ENCODE data around the gene NDUFB6.
A peak's percentile ranks its signal among the peaks of the same experiment; 100 is the strongest.
"Not testable (repeated sequence)": the region's sequence is repeated elsewhere in the genome, so short reads cannot be mapped to it uniquely, and the experiment has no call there.

Gene NDUFB6

GRCh38 chr9:32554107-32554506 lies 18.9 kb downstream of the NDUFB6 start:
- no peaks in the 10 kb centered on the region for H3K27me3 ChIP-seq (ENCODE audit: insufficient read depth, low read length)
- no peaks in the 10 kb centered on the region for H3K9me3 ChIP-seq (ENCODE audit: low read length)
- H2AFZ ChIP-seq (ENCODE audit: low read depth, low read length), result no peak overlapping the region
- no peak overlapping the region for H3K4me3 ChIP-seq (ENCODE audit: low read length)
- peaks cover 12% of the 10 kb centered on the region for H3K4me1 ChIP-seq (ENCODE audit: insufficient read depth, low read length)
- H3K36me3 ChIP-seq (ENCODE audit: insufficient read depth, low read length), result peaks cover 10% of the 10 kb centered on the region

- H3K36me3 ChIP-seq (ENCODE audit: insufficient read depth, low read length), result peaks cover 19% of the 10 kb centered on the region
- H3K4me1 ChIP-seq (ENCODE audit: insufficient read depth, low read length), result peaks cover 12% of the 10 kb centered on the region
- peak within 1 kb of the TSS; percentile 96 for H2AFZ ChIP-seq (ENCODE audit: low read depth, low read length)
- peaks cover 3% of the 10 kb centered on the region for H3K9me3 ChIP-seq (ENCODE audit: low read length)
- no peaks in the 10 kb centered on the region for H3K27me3 ChIP-seq (ENCODE audit: insufficient read depth, low read length)
- peak within 1 kb of the TSS; percentile 98 for H3K4me3 ChIP-seq (ENCODE audit: low read length)
These were observed 20.6 kb downstream of the NDUFB6 start, which contains the start of the genes SMIM27 and TOPORS for GRCh38 chr9:32552172-32552872. TSS of gene SMIM27 (plus strand) at chr9:32552327. CDS start at chr9:32552435, 108 bp downstream. TSS of gene TOPORS (minus strand) at chr9:32552586. CDS start at chr9:32552436, 150 bp downstream.

- no peaks in the 10 kb centered on the region for H3K27me3 ChIP-seq (ENCODE audit: insufficient read depth, low read length)
- H3K4me3 ChIP-seq (ENCODE audit: low read length), result peak overlapping the region; percentile 98
- peak overlapping the region; percentile 96 for H2AFZ ChIP-seq (ENCODE audit: low read depth, low read length)
- H3K9me3 ChIP-seq (ENCODE audit: low read length), result peaks cover 3% of the 10 kb centered on the region
- H3K4me1 ChIP-seq (ENCODE audit: insufficient read depth, low read length), result peaks cover 12% of the 10 kb centered on the region
- H3K36me3 ChIP-seq (ENCODE audit: insufficient read depth, low read length), result peaks cover 20% of the 10 kb centered on the region
These were observed 21.5 kb downstream of the NDUFB6 start for GRCh38 chr9:32551276-32552051.

- Histone ChIP-seq H3K4me3 (ENCODE audit: low read length) (peak overlapping the region; percentile 98), H3K36me3 (ENCODE audit: insufficient read depth, low read length) (peaks cover 17% of the 10 kb centered on the region), H3K27me3 (ENCODE audit: insufficient read depth, low read length) (no peaks in the 10 kb centered on the region), H3K9me3 (ENCODE audit: low read length) (peaks cover 3% of the 10 kb centered on the region), H2AFZ (ENCODE audit: low read depth, low read length) (peak overlapping the region; percentile 96), H3K4me1 (ENCODE audit: insufficient read depth, low read length) (peaks cover 12% of the 10 kb centered on the region)
These were observed 22.2 kb downstream of the NDUFB6 start for GRCh38 chr9:32550562-32551275.

- H3K36me3 ChIP-seq (ENCODE audit: insufficient read depth, low read length), result peaks cover 12% of the 10 kb centered on the region
- no peak overlapping the region for H2AFZ ChIP-seq (ENCODE audit: low read depth, low read length)
- H3K4me1 ChIP-seq (ENCODE audit: insufficient read depth, low read length), result peaks cover 12% of the 10 kb centered on the region
- no peaks in the 10 kb centered on the region for H3K27me3 ChIP-seq (ENCODE audit: insufficient read depth, low read length)
- H3K9me3 ChIP-seq (ENCODE audit: low read length), result peaks cover 3% of the 10 kb centered on the region
- peak overlapping the region; percentile 98 for H3K4me3 ChIP-seq (ENCODE audit: low read length)
These were observed 22.8 kb downstream of the NDUFB6 start for GRCh38 chr9:32550150-32550561.

GRCh38 chr9:32548213-32548612 lies 24.7 kb downstream of the NDUFB6 start:
- H2AFZ ChIP-seq (ENCODE audit: low read depth, low read length); H3K4me3 ChIP-seq (ENCODE audit: low read length); H3K9me3 ChIP-seq (ENCODE audit: low read length); H3K4me1 ChIP-seq (ENCODE audit: insufficient read depth, low read length); H3K27me3 ChIP-seq (ENCODE audit: insufficient read depth, low read length): not testable (repeated sequence)
- H3K36me3 ChIP-seq (ENCODE audit: insufficient read depth, low read length), result peaks cover 25% of the 10 kb centered on the region

GRCh38 chr9:32545884-32546283 lies 27.1 kb downstream of the NDUFB6 start:
- Histone ChIP-seq H3K36me3 (ENCODE audit: insufficient read depth, low read length) (peaks cover 45% of the 10 kb centered on the region), H3K4me3 (ENCODE audit: low read length) (no peak overlapping the region), H3K4me1 (ENCODE audit: insufficient read depth, low read length) (peaks cover 6% of the 10 kb centered on the region), H2AFZ (ENCODE audit: low read depth, low read length) (no peak overlapping the region), H3K9me3 (ENCODE audit: low read length) (peaks cover 3% of the 10 kb centered on the region), H3K27me3 (ENCODE audit: insufficient read depth, low read length) (no peaks in the 10 kb centered on the region)

- Histone ChIP-seq H3K36me3 (ENCODE audit: insufficient read depth, low read length) (peaks cover 46% of the 10 kb centered on the region), H2AFZ (ENCODE audit: low read depth, low read length) (no peak overlapping the region), H3K27me3 (ENCODE audit: insufficient read depth, low read length) (no peaks in the 10 kb centered on the region), H3K4me1 (ENCODE audit: insufficient read depth, low read length) (no peaks in the 10 kb centered on the region), H3K4me3 (ENCODE audit: low read length) (no peak overlapping the region), H3K9me3 (ENCODE audit: low read length) (no peaks in the 10 kb centered on the region)
These were observed 29.9 kb downstream of the NDUFB6 start for GRCh38 chr9:32543047-32543446.

- no peaks in the 10 kb centered on the region for H3K36me3 ChIP-seq (ENCODE audit: insufficient read depth, low read length)
- no peaks in the 10 kb centered on the region for H3K9me3 ChIP-seq (ENCODE audit: low read length)
- no peak overlapping the region for H2AFZ ChIP-seq (ENCODE audit: low read depth, low read length)
- no peak overlapping the region for H3K4me3 ChIP-seq (ENCODE audit: low read length)
- H3K27me3 ChIP-seq (ENCODE audit: insufficient read depth, low read length), result no peaks in the 10 kb centered on the region
- no peaks in the 10 kb centered on the region for H3K4me1 ChIP-seq (ENCODE audit: insufficient read depth, low read length)
These were observed 39.1 kb downstream of the NDUFB6 start for GRCh38 chr9:32533816-32534215.

GRCh38 chr9:32533336-32533735 lies 39.6 kb downstream of the NDUFB6 start:
- no peaks in the 10 kb centered on the region for H3K36me3 ChIP-seq (ENCODE audit: insufficient read depth, low read length)
- H3K27me3 ChIP-seq (ENCODE audit: insufficient read depth, low read length), result no peaks in the 10 kb centered on the region
- H2AFZ ChIP-seq (ENCODE audit: low read depth, low read length), result no peak overlapping the region
- no peaks in the 10 kb centered on the region for H3K4me1 ChIP-seq (ENCODE audit: insufficient read depth, low read length)
- H3K4me3 ChIP-seq (ENCODE audit: low read length), result no peak overlapping the region
- no peaks in the 10 kb centered on the region for H3K9me3 ChIP-seq (ENCODE audit: low read length)

GRCh38 chr9:32526707-32527048 lies 46.3 kb downstream of the NDUFB6 start:
- Histone ChIP-seq H3K4me1 (ENCODE audit: insufficient read depth, low read length) (peaks cover 22% of the 10 kb centered on the region), H3K4me3 (ENCODE audit: low read length) (peak overlapping the region; percentile 90), H3K36me3 (ENCODE audit: insufficient read depth, low read length) (no peaks in the 10 kb centered on the region), H2AFZ (ENCODE audit: low read depth, low read length) (peak overlapping the region; percentile 58), H3K9me3 (ENCODE audit: low read length) (no peaks in the 10 kb centered on the region), H3K27me3 (ENCODE audit: insufficient read depth, low read length) (no peaks in the 10 kb centered on the region)

GRCh38 chr9:32526041-32526706 lies 46.8 kb downstream of the NDUFB6 start, which contains the start of gene RIGI:
TSS of gene RIGI (minus strand) at chr9:32526196. CDS start at chr9:32526166, 30 bp downstream.
- Histone ChIP-seq H3K4me1 (ENCODE audit: insufficient read depth, low read length) (peaks cover 22% of the 10 kb centered on the region), H3K9me3 (ENCODE audit: low read length) (no peaks in the 10 kb centered on the region), H3K4me3 (ENCODE audit: low read length) (peak within 1 kb of the TSS; percentile 90), H3K36me3 (ENCODE audit: insufficient read depth, low read length) (no peaks in the 10 kb centered on the region), H2AFZ (ENCODE audit: low read depth, low read length) (peak within 1 kb of the TSS; percentile 58), H3K27me3 (ENCODE audit: insufficient read depth, low read length) (no peaks in the 10 kb centered on the region)

Measured in neuron (in vitro differentiated cells).